ENCODE results near the gene IZUMO1.

DNA sequence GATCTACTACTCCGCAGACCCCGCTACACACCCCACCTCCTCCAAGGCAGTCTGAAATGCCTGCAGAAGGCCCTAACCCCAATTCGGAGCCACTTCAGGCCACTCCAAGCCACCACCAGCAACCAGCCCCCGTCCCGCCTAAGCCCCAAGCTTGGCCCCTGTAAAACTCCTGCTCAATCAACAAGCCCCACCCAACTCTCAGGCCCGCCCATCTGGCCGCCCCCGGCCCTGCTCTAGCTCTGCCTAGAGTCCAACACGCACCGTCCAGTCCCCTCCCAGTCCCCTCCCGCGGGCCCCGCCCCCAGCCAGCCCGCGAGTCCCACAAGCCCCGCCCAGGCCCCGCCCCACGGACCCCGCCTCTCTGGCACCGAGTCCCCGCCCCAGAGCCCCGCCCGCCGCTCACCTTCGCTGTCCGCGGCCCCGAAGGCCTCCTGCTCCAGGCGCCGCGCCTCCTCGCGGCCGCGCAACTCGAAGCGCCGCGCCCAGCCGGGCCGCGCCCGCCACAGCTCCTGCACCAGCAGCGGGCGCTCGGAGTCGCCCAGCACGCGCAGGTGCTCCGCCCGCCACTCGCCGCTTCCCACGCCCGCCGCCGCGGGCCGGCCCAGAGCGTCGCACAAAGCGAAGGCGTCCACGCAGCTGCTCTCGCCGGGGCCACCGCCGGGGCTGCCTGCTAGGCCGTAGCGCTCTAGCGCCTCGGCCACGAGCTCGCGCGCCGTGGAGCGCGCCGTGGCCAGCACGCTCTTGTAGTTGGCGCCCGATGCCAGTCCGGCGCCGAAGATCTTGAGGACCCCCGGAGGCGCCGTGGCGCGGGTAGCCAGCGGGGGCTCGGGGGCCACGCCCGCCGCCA lies 7.9 kb downstream of the IZUMO1 start:
- TF ChIP-seq EZH2phosphoT487 (IDR thresholded peaks at IDR 0.05; ENCODE audit: insufficient read depth, low read depth): no peak
- TF ChIP-seq EZH2 (IDR thresholded peaks at IDR 0.05; ENCODE audit: insufficient read depth, poor library complexity, severe bottlenecking): no peak

Data from GM23248 (cell line).